ENCODE measurements around the gene OR6B2.

DNA sequence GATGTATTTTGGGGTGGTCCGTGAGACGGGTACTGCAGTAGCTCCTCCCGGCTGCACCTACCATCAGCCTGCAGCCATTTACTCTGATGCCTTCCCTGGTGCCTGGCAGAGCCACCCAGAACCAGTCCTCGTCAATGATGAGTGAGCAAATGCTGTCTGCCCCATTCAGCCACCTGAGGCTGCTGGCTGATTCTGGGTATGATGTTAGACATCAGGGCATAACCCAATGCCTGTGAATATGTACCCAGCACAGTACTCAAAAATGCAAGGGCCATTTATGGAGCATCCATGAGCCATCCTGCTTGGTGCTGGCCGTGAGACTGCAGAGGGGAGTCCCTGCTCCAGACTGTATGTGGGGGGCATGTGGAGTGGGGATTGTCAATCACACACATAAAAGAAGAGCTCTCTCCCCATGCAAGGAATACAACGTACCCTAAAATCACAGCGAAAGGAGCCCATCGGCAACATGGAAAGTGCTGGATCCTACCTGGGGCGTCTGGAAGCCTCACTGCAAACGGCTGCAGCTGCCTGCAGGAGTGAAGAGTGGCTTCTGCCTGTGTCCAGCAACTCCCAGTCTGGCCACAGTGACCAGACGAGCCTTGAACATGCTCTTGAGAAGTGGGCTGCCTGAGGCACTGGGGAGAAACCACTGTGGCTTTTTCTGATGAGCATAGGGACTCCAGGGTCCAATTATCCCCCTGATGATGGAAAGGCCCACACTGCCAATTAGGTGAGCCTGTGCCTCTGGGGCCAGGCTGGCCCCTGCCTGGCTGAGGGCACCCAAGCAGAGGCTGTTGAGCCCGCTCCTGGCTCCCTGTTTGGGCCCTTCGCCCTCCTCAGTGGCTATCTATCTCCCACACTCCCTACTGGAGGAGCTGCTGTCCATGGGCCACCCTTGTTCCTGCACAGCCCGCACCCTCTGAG, 2.4 kb upstream of the OR6B2 start:
- TF ChIP-seq EZH2 (IDR thresholded peaks at IDR 0.05; ENCODE audit: insufficient read depth, poor library complexity, severe bottlenecking) (no peak), EZH2phosphoT487 (IDR thresholded peaks at IDR 0.05; ENCODE audit: insufficient read depth, low read depth) (no peak)
